KOPT-K1 (cell line): ENCODE results near the gene ARL6.
"Not testable (repeated sequence)": the region's sequence is repeated elsewhere in the genome, so short reads cannot be mapped to it uniquely, and the experiment has no call there.

Experiments
- H3K27ac ChIP-seq: fragments of 200-600 bp; sonication (generic); 2 replicates; pipeline ENCODE4 v1.5.1; 2016; ENCODE audit warnings: antibody characterized with exemption, mild to moderate bottlenecking, low read depth, low read length; ENCODE audit not compliant: poor library complexity, severe bottlenecking
- H3K36me3 ChIP-seq: fragments of 200-600 bp; sonication (generic); 2 replicates; pipeline ENCODE4 v1.5.1; 2017; ENCODE audit warnings: antibody characterized with exemption, mild to moderate bottlenecking, low read length, moderate library complexity; ENCODE audit not compliant: insufficient read depth
- H3K9me3 ChIP-seq: fragments of 200-600 bp; sonication (generic); 2 replicates; pipeline ENCODE4 v1.5.1; 2017; ENCODE audit warnings: antibody characterized with exemption, low read length, mild to moderate bottlenecking; ENCODE audit not compliant: insufficient read depth, poor library complexity, severe bottlenecking

ARL6 gene

DNA sequence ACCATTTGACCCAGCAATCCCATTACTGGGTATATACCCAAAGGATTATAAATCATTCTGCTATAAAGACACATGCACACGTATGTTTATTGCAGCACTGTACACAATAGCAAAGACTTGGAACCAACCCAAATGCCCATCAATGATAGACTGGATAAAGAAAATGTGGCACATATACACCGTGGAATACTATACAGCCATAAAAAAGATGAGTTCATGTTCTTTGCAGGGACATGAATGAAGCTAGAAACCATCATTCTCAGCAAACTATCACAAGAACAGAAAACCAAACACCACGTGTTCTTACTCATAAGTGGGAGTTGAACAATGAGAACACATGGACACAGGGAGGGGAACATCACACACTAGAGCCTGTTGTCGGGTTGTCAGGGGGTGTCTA lies 68.6 kb downstream of the ARL6 start:
- not testable (repeated sequence) for H3K27ac ChIP-seq, H3K9me3 ChIP-seq, H3K36me3 ChIP-seq

DNA sequence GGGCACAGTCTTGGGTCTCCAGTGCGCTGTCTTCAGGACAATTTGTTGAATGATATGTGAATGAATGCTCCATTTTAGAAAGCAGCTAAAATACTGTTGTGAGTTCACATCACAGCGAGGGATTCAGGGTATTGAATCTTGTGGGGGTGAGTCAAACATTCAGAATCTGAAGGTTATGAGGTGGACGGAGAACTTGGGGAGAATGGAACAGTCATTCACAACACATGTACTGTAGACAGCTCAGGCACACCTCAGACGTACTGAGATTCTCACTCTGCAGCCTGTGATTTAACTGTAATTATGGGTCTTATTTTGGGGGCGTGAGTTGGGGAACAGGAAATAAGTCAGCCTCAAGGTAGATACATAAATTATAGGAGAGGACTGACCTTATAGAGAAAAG lies 71.2 kb downstream of the ARL6 start:
- no peak overlapping the region for H3K27ac ChIP-seq
- H3K9me3 ChIP-seq, result no peaks in the 10 kb centered on the region

DNA sequence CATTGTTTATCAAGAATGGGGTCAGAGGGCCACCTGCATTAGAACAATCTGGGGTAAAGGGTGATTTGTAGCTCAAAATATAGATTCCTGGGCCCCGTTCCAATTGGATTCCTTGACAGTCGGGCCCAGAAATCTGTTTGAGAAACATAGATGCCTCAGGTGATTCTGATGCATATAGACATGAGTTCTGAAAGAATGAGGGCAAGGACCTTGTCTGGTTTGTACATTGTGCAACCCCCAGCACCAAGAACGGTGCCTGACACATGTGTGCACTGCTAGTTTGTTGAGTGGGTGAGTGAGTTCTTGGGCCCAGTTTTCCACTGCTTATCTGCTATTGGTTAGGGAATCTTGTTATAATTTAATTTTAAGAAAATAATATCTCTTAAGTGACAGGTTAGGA lies 73.8 kb downstream of the ARL6 start:
- Histone ChIP-seq H3K27ac (no peak overlapping the region), H3K9me3 (no peaks in the 10 kb centered on the region), H3K36me3 (no peaks in the 10 kb centered on the region)

More for the DNA sequence above, 71.2 kb downstream of the ARL6 start:
- H3K36me3 ChIP-seq, result no peaks in the 10 kb centered on the region

DNA sequence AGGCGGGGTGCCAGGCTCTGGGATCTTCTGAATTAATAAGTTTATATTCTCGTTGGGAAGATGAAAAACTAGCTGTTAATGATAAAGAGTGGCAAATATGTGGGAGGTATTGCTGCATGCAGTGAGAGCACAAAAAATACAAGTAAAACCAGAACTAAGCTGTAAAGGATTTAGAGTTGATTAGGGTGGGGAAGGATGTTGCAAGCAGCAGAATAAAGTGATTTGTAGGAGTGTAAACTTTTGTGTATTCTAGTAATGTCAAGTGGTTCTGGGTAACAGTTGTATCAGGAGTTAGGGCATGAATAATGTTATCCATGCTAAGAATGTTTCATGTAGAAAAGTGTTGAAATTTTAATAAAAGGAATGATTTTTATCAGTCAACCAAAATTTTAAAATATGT lies 75.4 kb downstream of the ARL6 start:
- H3K36me3 ChIP-seq, result no peaks in the 10 kb centered on the region
- H3K9me3 ChIP-seq, result no peaks in the 10 kb centered on the region
- H3K27ac ChIP-seq, result no peak overlapping the region

DNA sequence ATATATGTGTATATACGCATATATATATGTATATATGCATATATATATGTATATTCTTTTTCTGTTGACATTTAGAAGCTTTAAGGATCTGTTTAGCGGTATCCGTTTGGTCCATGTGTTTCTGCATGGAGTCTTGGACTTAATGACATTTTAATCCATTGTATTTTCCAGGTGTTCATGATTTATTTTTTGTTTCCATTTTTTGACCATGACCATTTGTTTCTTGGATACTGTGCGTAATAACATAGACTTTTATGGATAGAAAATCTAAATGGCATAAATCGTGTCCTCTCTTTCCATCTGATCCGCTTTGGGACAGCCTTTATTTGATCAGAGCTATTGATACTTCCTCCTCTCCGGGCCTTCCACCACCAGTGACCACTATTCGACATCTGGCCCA lies 76.7 kb downstream of the ARL6 start:
- Histone ChIP-seq H3K9me3 (no peaks in the 10 kb centered on the region), H3K36me3 (no peaks in the 10 kb centered on the region), H3K27ac (no peak overlapping the region)

DNA sequence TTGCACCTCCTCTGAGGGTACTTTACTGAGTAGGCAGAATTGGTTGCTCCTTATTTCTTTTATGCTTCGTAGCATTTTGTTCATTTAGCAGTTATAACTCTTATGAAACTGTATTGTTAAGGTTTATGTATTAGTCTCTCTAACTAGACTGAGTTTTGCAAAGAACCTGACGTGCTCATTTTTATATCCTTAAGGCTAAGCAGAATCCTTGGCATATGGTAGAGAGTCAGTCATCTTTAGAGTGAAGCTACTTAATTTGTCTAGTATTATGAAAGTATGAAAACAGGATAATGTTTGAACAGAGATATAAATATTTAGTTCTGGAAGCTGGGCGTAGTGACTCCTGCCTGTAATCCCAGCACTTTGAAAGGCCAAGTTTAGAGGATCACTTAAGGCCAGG lies 77.4 kb downstream of the ARL6 start:
- no peak overlapping the region for H3K27ac ChIP-seq
- H3K9me3 ChIP-seq, result no peaks in the 10 kb centered on the region
- no peaks in the 10 kb centered on the region for H3K36me3 ChIP-seq

DNA sequence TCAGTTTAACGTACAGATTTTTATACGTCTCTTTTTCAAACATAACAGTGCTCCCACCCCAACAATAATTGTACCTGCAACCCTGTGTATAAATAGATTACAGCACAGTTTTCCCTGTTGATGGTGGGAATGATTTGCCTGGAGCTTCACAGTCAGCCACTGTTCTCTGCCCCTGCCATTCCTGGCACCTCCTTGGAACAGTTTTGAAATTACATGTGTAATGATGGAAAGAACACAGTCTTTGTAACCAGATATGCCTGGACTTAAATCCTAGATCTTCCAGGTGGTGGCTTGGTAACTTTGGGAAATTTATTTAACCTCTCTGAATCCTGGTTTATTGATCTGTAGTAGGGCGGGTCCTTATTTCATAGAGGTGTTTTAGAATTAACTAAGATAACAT lies 84.2 kb downstream of the ARL6 start:
- Histone ChIP-seq H3K36me3 (no peaks in the 10 kb centered on the region), H3K9me3 (no peaks in the 10 kb centered on the region), H3K27ac (no peak overlapping the region)
